ENCODE results near the gene NTM.

Gene NTM

DNA sequence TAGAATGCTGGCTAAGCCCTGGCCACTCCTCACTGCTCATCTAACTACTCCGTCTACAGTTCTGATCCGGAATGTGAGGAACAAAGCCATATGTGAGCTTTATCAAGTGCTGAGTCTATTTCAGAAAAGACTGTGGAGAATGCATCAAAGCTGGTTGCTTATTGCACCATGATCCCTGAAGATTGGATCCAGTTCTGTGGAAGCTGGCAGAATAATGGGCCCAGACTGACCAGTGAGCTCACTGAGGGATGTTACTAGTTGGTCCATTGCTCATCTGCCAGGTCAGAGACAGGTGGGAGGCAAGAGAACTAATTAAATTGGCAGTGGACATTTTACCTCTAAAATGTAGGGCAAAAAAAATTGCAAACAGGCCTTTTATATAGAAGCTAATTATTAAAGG lies 681.3 kb downstream of the NTM start:
- Histone ChIP-seq H2AK5ac (ENCODE audit: low read depth, low read length) (no peak overlapping the region), H3K14ac (ENCODE audit: low read length) (no peak overlapping the region), H4K91ac (ENCODE audit: low read depth, low read length, poor library complexity) (no peak overlapping the region), H3K4ac (ENCODE audit: low read length) (no peak overlapping the region), H3K18ac (ENCODE audit: low read length) (no peak overlapping the region), H2BK5ac (ENCODE audit: low read length) (no peak overlapping the region), H3K9me3 (replicated peaks in 1 of 2; ENCODE audit: control insufficient read depth in 2 of 2, insufficient read depth in 1 of 2, low read depth in 1 of 2, low read length in 2 of 2) (no peaks in the 10 kb centered on the region), H3K9ac (ENCODE audit: low read depth, low read length, poor library complexity) (no peak overlapping the region), H2BK120ac (ENCODE audit: low read depth, low read length) (no peak overlapping the region), H3K36me3 (replicated peaks in 1 of 2; ENCODE audit: control insufficient read depth in 2 of 2, insufficient read depth in 2 of 2, low read length in 2 of 2) (no peaks in the 10 kb centered on the region), H3K4me2 (ENCODE audit: insufficient read depth, low read length, poor library complexity, severe bottlenecking) (no peak overlapping the region), H3K79me1 (ENCODE audit: low read depth, low read length) (no peaks in the 10 kb centered on the region), H3K27ac (replicated peaks; ENCODE audit: low read length) (no peak overlapping the region), H3K27me3 (ENCODE audit: control insufficient read depth in 3 of 3, insufficient read depth in 3 of 3, low read depth in 1 of 3, low read length in 3 of 3) (no peaks in the 10 kb centered on the region), H3K4me1 (ENCODE audit: control insufficient read depth in 2 of 2, insufficient read depth in 1 of 2, low read depth in 1 of 2, low read length in 2 of 2) (peaks cover 0 to 5% of the 10 kb centered on the region in 2 donors), H3K4me3 (ENCODE audit: low read length in 2 of 2) (no peak overlapping the region), H3K23ac (ENCODE audit: low read depth, low read length, poor library complexity) (no peak overlapping the region), H4K8ac (ENCODE audit: low read depth, low read length) (no peak overlapping the region), H2AFZ (ENCODE audit: low read length) (no peak overlapping the region), H2BK12ac (ENCODE audit: low read length) (no peak overlapping the region), H2BK15ac (ENCODE audit: low read length) (no peak overlapping the region)
- DNase-seq (ENCODE audit: low spot score): no peak
- no CpG with 5 or more reads among the region's 2 CpGs for WGBS, 2 donors (ENCODE audit: extremely low coverage in 2 of 2, insufficient read length in 2 of 2, insufficient replicate concordance in 1 of 2)

DNA sequence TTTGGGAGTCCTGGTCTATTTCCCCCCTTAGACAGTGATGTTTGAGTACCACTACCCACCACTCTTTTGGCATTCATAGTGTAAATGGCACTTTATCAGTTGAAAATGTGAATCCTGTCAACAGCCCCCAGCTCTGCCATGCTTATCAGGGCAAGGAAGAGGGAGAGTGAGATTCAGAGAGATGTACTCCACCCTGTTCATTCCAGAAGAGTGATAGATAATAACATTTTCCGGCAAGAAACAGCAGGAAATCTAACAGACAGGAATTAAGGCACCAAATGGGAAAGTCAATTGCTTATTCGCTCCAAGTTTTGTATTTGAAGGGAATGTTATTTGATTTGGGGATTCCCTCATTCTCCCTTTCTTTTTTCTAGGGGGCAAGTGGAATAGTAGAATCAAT lies 681.9 kb downstream of the NTM start:
- no peak overlapping the region for H2BK15ac ChIP-seq (ENCODE audit: low read length)
- no peak overlapping the region for H2BK12ac ChIP-seq (ENCODE audit: low read length)
- no peak overlapping the region for H3K14ac ChIP-seq (ENCODE audit: low read length)
- no peak overlapping the region for H2AFZ ChIP-seq (ENCODE audit: low read length)
- peaks cover 0 to 5% of the 10 kb centered on the region in 2 donors for H3K4me1 ChIP-seq (ENCODE audit: control insufficient read depth in 2 of 2, insufficient read depth in 1 of 2, low read depth in 1 of 2, low read length in 2 of 2)
- no peak overlapping the region for H3K27ac ChIP-seq (replicated peaks; ENCODE audit: low read length)
- DNase-seq (ENCODE audit: low spot score): no peak
- no peaks in the 10 kb centered on the region for H3K79me1 ChIP-seq (ENCODE audit: low read depth, low read length)
- H3K18ac ChIP-seq (ENCODE audit: low read length): no peak overlapping the region
- no CpG with 5 or more reads among the region's 2 CpGs for whole genome bisulfite sequencing, 2 donors (ENCODE audit: extremely low coverage in 2 of 2, insufficient read length in 2 of 2, insufficient replicate concordance in 1 of 2)
- no peak overlapping the region for H2BK5ac ChIP-seq (ENCODE audit: low read length)
- H4K8ac ChIP-seq (ENCODE audit: low read depth, low read length): no peak overlapping the region
- no peaks in the 10 kb centered on the region for H3K36me3 ChIP-seq (replicated peaks in 1 of 2; ENCODE audit: control insufficient read depth in 2 of 2, insufficient read depth in 2 of 2, low read length in 2 of 2)
- no peaks in the 10 kb centered on the region for H3K9me3 ChIP-seq (replicated peaks in 1 of 2; ENCODE audit: control insufficient read depth in 2 of 2, insufficient read depth in 1 of 2, low read depth in 1 of 2, low read length in 2 of 2)
- H3K9ac ChIP-seq (ENCODE audit: low read depth, low read length, poor library complexity): no peak overlapping the region
- H3K4me3 ChIP-seq (ENCODE audit: low read length in 2 of 2): no peak overlapping the region
- no peak overlapping the region for H3K4me2 ChIP-seq (ENCODE audit: insufficient read depth, low read length, poor library complexity, severe bottlenecking)
- H2AK5ac ChIP-seq (ENCODE audit: low read depth, low read length): no peak overlapping the region
- no peaks in the 10 kb centered on the region for H3K27me3 ChIP-seq (ENCODE audit: control insufficient read depth in 3 of 3, insufficient read depth in 3 of 3, low read depth in 1 of 3, low read length in 3 of 3)
- H3K23ac ChIP-seq (ENCODE audit: low read depth, low read length, poor library complexity): no peak overlapping the region
- H3K4ac ChIP-seq (ENCODE audit: low read length): no peak overlapping the region
- H4K91ac ChIP-seq (ENCODE audit: low read depth, low read length, poor library complexity): no peak overlapping the region
- H2BK120ac ChIP-seq (ENCODE audit: low read depth, low read length): no peak overlapping the region

- no peak overlapping the region for H2BK12ac ChIP-seq (ENCODE audit: low read length)
- H3K4me3 ChIP-seq (ENCODE audit: low read length in 2 of 2): no peak overlapping the region
- H3K18ac ChIP-seq (ENCODE audit: low read length): no peak overlapping the region
- no peaks in the 10 kb centered on the region for H3K79me1 ChIP-seq (ENCODE audit: low read depth, low read length)
- no peak overlapping the region for H2AK5ac ChIP-seq (ENCODE audit: low read depth, low read length)
- H3K27ac ChIP-seq (replicated peaks; ENCODE audit: low read length): no peak overlapping the region
- H3K4ac ChIP-seq (ENCODE audit: low read length): no peak overlapping the region
- H2BK5ac ChIP-seq (ENCODE audit: low read length): no peak overlapping the region
- H3K4me2 ChIP-seq (ENCODE audit: insufficient read depth, low read length, poor library complexity, severe bottlenecking): no peak overlapping the region
- no peak overlapping the region for H4K91ac ChIP-seq (ENCODE audit: low read depth, low read length, poor library complexity)
- no peak overlapping the region for H3K9ac ChIP-seq (ENCODE audit: low read depth, low read length, poor library complexity)
- H4K8ac ChIP-seq (ENCODE audit: low read depth, low read length): no peak overlapping the region
- no peaks in the 10 kb centered on the region for H3K27me3 ChIP-seq (ENCODE audit: control insufficient read depth in 3 of 3, insufficient read depth in 3 of 3, low read depth in 1 of 3, low read length in 3 of 3)
- no peak overlapping the region for H3K23ac ChIP-seq (ENCODE audit: low read depth, low read length, poor library complexity)
- H3K9me3 ChIP-seq (replicated peaks in 1 of 2; ENCODE audit: control insufficient read depth in 2 of 2, insufficient read depth in 1 of 2, low read depth in 1 of 2, low read length in 2 of 2): no peaks in the 10 kb centered on the region
- no peak overlapping the region for H2AFZ ChIP-seq (ENCODE audit: low read length)
- no peaks in the 10 kb centered on the region for H3K36me3 ChIP-seq (replicated peaks in 1 of 2; ENCODE audit: control insufficient read depth in 2 of 2, insufficient read depth in 2 of 2, low read length in 2 of 2)
- peaks cover 0 to 5% of the 10 kb centered on the region in 2 donors for H3K4me1 ChIP-seq (ENCODE audit: control insufficient read depth in 2 of 2, insufficient read depth in 1 of 2, low read depth in 1 of 2, low read length in 2 of 2)
- H3K14ac ChIP-seq (ENCODE audit: low read length): no peak overlapping the region
- DNase-seq (ENCODE audit: low spot score): no peak
- no CpG with 5 or more reads among the region's 3 CpGs for WGBS, 2 donors (ENCODE audit: extremely low coverage in 2 of 2, insufficient read length in 2 of 2, insufficient replicate concordance in 1 of 2)
- no peak overlapping the region for H2BK120ac ChIP-seq (ENCODE audit: low read depth, low read length)
- no peak overlapping the region for H2BK15ac ChIP-seq (ENCODE audit: low read length)
Observed at GRCh38 chr11:132052904-132053303, 682.5 kb downstream of the NTM start.

GRCh38 chr11:132054822-132055221 lies 684.4 kb downstream of the NTM start:
- no peak overlapping the region for H3K14ac ChIP-seq (ENCODE audit: low read length)
- H4K91ac ChIP-seq (ENCODE audit: low read depth, low read length, poor library complexity): no peak overlapping the region
- H3K9ac ChIP-seq (ENCODE audit: low read depth, low read length, poor library complexity): no peak overlapping the region
- H3K23ac ChIP-seq (ENCODE audit: low read depth, low read length, poor library complexity): no peak overlapping the region
- no peak overlapping the region for H3K4ac ChIP-seq (ENCODE audit: low read length)
- no peak overlapping the region for H3K4me3 ChIP-seq (ENCODE audit: low read length in 2 of 2)
- WGBS, 2 donors (ENCODE audit: extremely low coverage in 2 of 2, insufficient read length in 2 of 2, insufficient replicate concordance in 1 of 2): no CpG with 5 or more reads among the region's 1 CpG
- no peak overlapping the region for H3K4me2 ChIP-seq (ENCODE audit: insufficient read depth, low read length, poor library complexity, severe bottlenecking)
- H2BK120ac ChIP-seq (ENCODE audit: low read depth, low read length): no peak overlapping the region
- no peak overlapping the region for H2BK15ac ChIP-seq (ENCODE audit: low read length)
- no peak overlapping the region for H3K18ac ChIP-seq (ENCODE audit: low read length)
- H3K79me1 ChIP-seq (ENCODE audit: low read depth, low read length): no peaks in the 10 kb centered on the region
- H3K36me3 ChIP-seq (replicated peaks in 1 of 2; ENCODE audit: control insufficient read depth in 2 of 2, insufficient read depth in 2 of 2, low read length in 2 of 2): no peaks in the 10 kb centered on the region
- H2BK5ac ChIP-seq (ENCODE audit: low read length): no peak overlapping the region
- no peak overlapping the region for H2AFZ ChIP-seq (ENCODE audit: low read length)
- H2AK5ac ChIP-seq (ENCODE audit: low read depth, low read length): no peak overlapping the region
- H3K9me3 ChIP-seq (replicated peaks in 1 of 2; ENCODE audit: control insufficient read depth in 2 of 2, insufficient read depth in 1 of 2, low read depth in 1 of 2, low read length in 2 of 2): no peaks in the 10 kb centered on the region
- no peaks in the 10 kb centered on the region for H3K27me3 ChIP-seq (ENCODE audit: control insufficient read depth in 3 of 3, insufficient read depth in 3 of 3, low read depth in 1 of 3, low read length in 3 of 3)
- H3K27ac ChIP-seq (replicated peaks; ENCODE audit: low read length): no peak overlapping the region
- peaks cover 0 to 5% of the 10 kb centered on the region in 2 donors for H3K4me1 ChIP-seq (ENCODE audit: control insufficient read depth in 2 of 2, insufficient read depth in 1 of 2, low read depth in 1 of 2, low read length in 2 of 2)
- H4K8ac ChIP-seq (ENCODE audit: low read depth, low read length): no peak overlapping the region
- no peak for DNase-seq (ENCODE audit: low spot score)
- no peak overlapping the region for H2BK12ac ChIP-seq (ENCODE audit: low read length)

Measured in neuronal stem cell (in vitro differentiated cells).